PC-9 (cell line): ENCODE results near the gene GPRC5C. TPM values are rescaled to one million over a fixed set of nuclear protein-coding genes. Genes with fewer than 3 reads are reported as not detected.

Experiments used
- BruUV-seq: library from RNA; stranded (reverse); fragments of 400-500 nt; replicated peaks from 2 replicates; lab custom pipeline; 2021; lab: Mats Ljungman, UMichigan
- CTCF ChIA-PET: fragments of 300-600 bp; sonication (Branson Sonifier 250); formaldehyde crosslinking; loops from one replicate; lab custom pipeline; 2022; ENCODE audit warnings: antibody characterized with exemption; lab: Charles Lee
- POLR2A ChIA-PET: fragments of 300-600 bp; sonication (Branson Sonifier 250); formaldehyde crosslinking; loops from one replicate; lab custom pipeline; 2022; ENCODE audit warnings: antibody characterized with exemption; ENCODE audit not compliant: unreplicated experiment; lab: Charles Lee
- DNase-seq, 2 experiments: peaks; one replicate each; pipeline versions ENCODE4 v3.0.0 to v3.0.0-alpha.2; 2015 to 2022; ENCODE audit warnings: mixed read lengths in 1 of 2
- H2AFZ ChIP-seq: fragments of 200-600 bp; sonication (generic); 2 replicates; pipeline ENCODE4 v1.8.1; 2017; ENCODE audit warnings: antibody characterized with exemption
- H3F3A ChIP-seq: fragments of 200-600 bp; sonication (generic); 2 replicates; pipeline ENCODE4 v1.8.1; 2017; ENCODE audit warnings: antibody characterized with exemption, mild to moderate bottlenecking, low read depth; ENCODE audit not compliant: insufficient read depth
- H3K27ac ChIP-seq: fragments of 200-600 bp; sonication (generic); 2 replicates; pipeline ENCODE4 v1.6.1; 2016; ENCODE audit warnings: mixed run types
- H3K27me3 ChIP-seq: fragments of 200-600 bp; sonication (generic); 2 replicates; pipeline ENCODE4 v1.6.1; 2016; ENCODE audit warnings: low read depth, mixed run types; ENCODE audit not compliant: insufficient read depth
- H3K36me3 ChIP-seq: fragments of 200-600 bp; sonication (generic); 2 replicates; pipeline ENCODE4 v1.6.1; 2016; ENCODE audit warnings: low read depth, mixed run types
- H3K4me1 ChIP-seq: fragments of 200-600 bp; sonication (generic); replicated peaks from 2 replicates; pipeline ENCODE4 v1.6.1; 2016; ENCODE audit warnings: mixed run types; ENCODE audit not compliant: insufficient read depth
- H3K4me2 ChIP-seq: fragments of 200-600 bp; sonication (generic); 2 replicates; pipeline ENCODE4 v1.6.1; 2017; ENCODE audit warnings: mixed run types
- H3K4me3 ChIP-seq: fragments of 200-600 bp; sonication (generic); 2 replicates; pipeline ENCODE4 v1.6.1; 2016; ENCODE audit warnings: mixed run types
- H3K79me2 ChIP-seq: fragments of 200-600 bp; sonication (generic); 2 replicates; pipeline ENCODE4 v1.6.1; 2017; ENCODE audit warnings: low read depth, mixed run types
- H3K9me2 ChIP-seq: fragments of 200-600 bp; sonication (generic); 2 replicates; pipeline ENCODE4 v1.8.1; 2017; ENCODE audit warnings: mild to moderate bottlenecking; ENCODE audit not compliant: insufficient read depth
- H3K9me3 ChIP-seq: fragments of 200-600 bp; sonication (generic); 2 replicates; pipeline ENCODE4 v1.8.1; 2016; ENCODE audit warnings: low read depth; ENCODE audit not compliant: insufficient read depth
- H4K20me1 ChIP-seq: fragments of 200-600 bp; sonication (generic); 2 replicates; pipeline ENCODE4 v1.8.1; 2017; ENCODE audit not compliant: insufficient read depth
- CTCF ChIP-seq: fragments of 200-600 bp; sonication (generic); conservative IDR thresholded peaks from 2 replicates; pipeline ENCODE4 v1.6.1; 2017; ENCODE audit warnings: mixed run types, antibody characterized with exemption, mild to moderate bottlenecking, moderate library complexity
- EZH2 ChIP-seq: fragments of 200-600 bp; sonication (generic); IDR thresholded peaks from 2 replicates; pipeline ENCODE4 v1.8.0; 2017; ENCODE audit warnings: antibody characterized with exemption, low read depth
- intact Hi-C: fragments of 100-400 bp; cut with micrococcal nuclease; formaldehyde crosslinking; loops from one replicate; pipeline ENCODE4 v1.10.0; 2022; ENCODE audit not compliant: unreplicated experiment
- total RNA-seq: library from RNA; stranded (reverse); gene quantifications from 2 replicates; pipeline ENCODE4 v1.2.3, GENCODE V29; 2021

GPRC5C gene
- total RNA-seq, 1 experiment from 2014 or later: 27.9 TPM

GRCh38 chr17:74481621-74482020 lies 49.7 kb downstream of the GPRC5C start:
- H3K4me3 ChIP-seq: no peak overlapping the region
- H3K79me2 ChIP-seq: no peaks in the 10 kb centered on the region
- POLR2A ChIA-PET: no interaction called here
- no peaks in the 10 kb centered on the region for H3K9me3 ChIP-seq
- no peaks in the 10 kb centered on the region for H3F3A ChIP-seq
- no peaks in the 10 kb centered on the region for H4K20me1 ChIP-seq
- CTCF ChIA-PET: no interaction called here
- DNase-seq: no peak
- H3K9me2 ChIP-seq: no peaks in the 10 kb centered on the region
- TF ChIP-seq EZH2 (no peak), CTCF (no peak)
- no peaks in the 10 kb centered on the region for H3K4me1 ChIP-seq
- H3K36me3 ChIP-seq: no peaks in the 10 kb centered on the region
- intact Hi-C loops: no loop called here
- H3K4me2 ChIP-seq: no peak overlapping the region
- H3K27me3 ChIP-seq: peaks cover 98% of the 10 kb centered on the region
- BruUV-seq: no TSS peak
- no peak overlapping the region for H3K27ac ChIP-seq
- no peak overlapping the region for H2AFZ ChIP-seq

- no peaks in the 10 kb centered on the region for H3K79me2 ChIP-seq
- H3K4me3 ChIP-seq: no peak overlapping the region
- H2AFZ ChIP-seq: no peak overlapping the region
- BruUV-seq: no TSS peak
- H3K9me2 ChIP-seq: no peaks in the 10 kb centered on the region
- H3K4me2 ChIP-seq: no peak overlapping the region
- intact Hi-C loops: no loop called here
- H3K9me3 ChIP-seq: no peaks in the 10 kb centered on the region
- DNase-seq: no peak
- peaks cover 83% of the 10 kb centered on the region for H3K27me3 ChIP-seq
- no peaks in the 10 kb centered on the region for H3K36me3 ChIP-seq
- no peaks in the 10 kb centered on the region for H3K4me1 ChIP-seq
- H3K27ac ChIP-seq: no peak overlapping the region
- ChIA-PET CTCF (no interaction called here), POLR2A (no interaction called here)
- no peaks in the 10 kb centered on the region for H3F3A ChIP-seq
- H4K20me1 ChIP-seq: no peaks in the 10 kb centered on the region
- TF ChIP-seq CTCF (no peak), EZH2 (no peak)
These were observed 52.2 kb downstream of the GPRC5C start for GRCh38 chr17:74484066-74484465.

DNA sequence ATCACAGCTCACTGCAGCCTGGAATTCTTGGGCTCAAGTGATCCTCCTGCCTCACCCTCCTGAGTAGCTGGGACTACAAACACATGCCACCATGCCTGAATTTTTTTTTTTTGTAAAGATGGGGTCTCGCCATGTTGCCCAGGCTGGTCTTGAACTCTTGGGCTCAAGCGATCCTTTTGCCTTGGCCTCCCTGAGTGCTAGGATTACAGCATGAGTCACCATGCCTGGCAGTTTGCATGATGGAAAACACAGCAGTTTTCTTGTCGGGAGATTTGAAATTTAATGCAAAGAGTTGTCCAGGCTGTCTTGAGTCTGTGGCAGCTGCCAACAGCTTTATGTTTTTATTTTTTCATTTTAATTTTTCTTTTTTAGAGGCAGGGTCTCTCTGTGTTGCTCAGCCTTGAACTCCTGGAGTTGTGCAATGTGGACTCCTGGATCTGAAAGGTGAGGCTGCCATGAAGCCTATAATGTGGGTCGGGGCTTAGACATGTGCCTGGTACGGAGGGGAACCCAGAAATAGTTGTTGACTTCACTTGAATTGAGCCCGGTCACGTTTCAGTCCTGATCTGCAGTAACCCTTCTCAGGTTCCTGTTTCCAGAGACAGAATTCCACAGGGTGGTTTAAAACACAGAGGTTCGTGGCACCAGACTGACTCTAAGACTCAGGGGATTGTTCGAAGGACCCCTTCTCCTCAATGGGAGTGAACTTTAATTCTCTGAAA lies 53.3 kb downstream of the GPRC5C start:
- Histone ChIP-seq H3K9me3 (no peaks in the 10 kb centered on the region), H4K20me1 (no peaks in the 10 kb centered on the region), H3K9me2 (no peaks in the 10 kb centered on the region), H3K4me1 (no peaks in the 10 kb centered on the region), H2AFZ (no peak overlapping the region), H3F3A (no peaks in the 10 kb centered on the region), H3K27ac (no peak overlapping the region), H3K36me3 (no peaks in the 10 kb centered on the region), H3K27me3 (peaks cover 75% of the 10 kb centered on the region), H3K4me2 (no peak overlapping the region), H3K79me2 (no peaks in the 10 kb centered on the region), H3K4me3 (no peak overlapping the region)
- ChIA-PET POLR2A (interaction anchor here (0.6 to 0.7 kb wide), 2 partner anchors 81 to 1499 kb away, joined by 3 to 4 read pairs; no protein-coding TSS in a partner anchor), CTCF (no interaction called here)
- DNase-seq: no peak
- intact Hi-C loops: no loop called here
- TF ChIP-seq CTCF (no peak), EZH2 (no peak)
- no TSS peak for BruUV-seq
